Uterus (tissue), 2 donors: ENCODE measurements around the gene CDH16.

Experiments used
- CTCF ChIP-seq, 4 experiments: fragments of 200-600 bp in 2 of 4; fragments of 450-650 bp in 2 of 4; sonication (generic) in 2 of 4; IDR thresholded peaks; one replicate each; pipeline ENCODE4 v1.5.1; 2016 to 2019; ENCODE audit warnings: antibody characterized with exemption in 4 of 4, mild to moderate bottlenecking in 2 of 4, moderate library complexity in 1 of 4
- POLR2A ChIP-seq, 2 donors: fragments of 450-650 bp; IDR thresholded peaks; one replicate each; pipeline ENCODE4 v1.6.1; 2016; ENCODE audit warnings: antibody characterized with exemption in 2 of 2, mild to moderate bottlenecking in 1 of 2, moderate library complexity in 1 of 2

GRCh38 chr16:66948837-66949225, 30.1 kb upstream of the CDH16 start:
- no peak for TF ChIP-seq CTCF (IDR thresholded peaks at IDR 0.05)
- TF ChIP-seq POLR2A (IDR thresholded peaks at IDR 0.05): no peak
